Measurements from ENCODE around the gene SYMPK.

The SYMPK gene

DNA sequence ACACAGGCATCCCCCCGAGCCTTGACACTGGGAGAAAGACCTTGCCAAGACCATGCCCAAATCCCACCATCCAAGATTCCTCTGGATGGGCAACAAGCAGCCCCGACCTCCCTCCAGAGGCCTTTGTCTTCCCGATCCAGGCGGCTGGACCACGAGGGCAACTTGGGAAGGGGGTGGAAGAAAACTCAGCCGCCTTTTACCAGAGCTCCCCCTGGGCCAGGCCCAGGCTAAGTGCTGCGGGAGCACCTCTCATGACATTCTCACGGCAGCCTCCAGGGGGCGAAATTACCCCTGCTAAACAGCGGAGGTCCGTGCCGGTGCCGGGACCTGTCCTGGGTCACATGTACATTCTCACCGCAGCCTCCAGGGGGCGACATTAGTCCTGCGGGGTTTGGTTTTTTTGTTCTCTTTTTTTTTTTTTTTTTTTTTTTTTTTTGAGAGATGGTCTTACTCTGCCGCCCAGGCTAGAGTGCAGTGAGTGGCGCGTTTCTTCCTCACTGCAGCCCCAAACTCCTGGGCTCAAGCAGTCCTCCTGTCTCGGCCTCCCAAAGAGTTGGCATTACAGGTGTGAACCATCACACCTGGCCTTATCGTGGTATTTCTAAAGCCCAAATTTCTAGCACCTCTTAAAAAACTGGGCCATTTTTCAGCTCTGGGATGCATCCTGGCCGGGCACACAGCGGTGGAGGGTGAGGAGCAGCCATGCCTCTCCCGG is 45.8 kb downstream of the SYMPK start:
- peak; percentile 80 to 97 for DNase-seq (ENCODE audit: low read depth in 1 of 2, low spot score in 1 of 2)
- TF ChIP-seq POLR2AphosphoS5 (IDR thresholded peaks at IDR 0.05; ENCODE audit: low read depth) (peak; percentile 38; the same call in 1 of the 2 replicates), CTCF (IDR thresholded peaks at IDR 0.05; ENCODE audit: insufficient read depth, low read length) (peak; percentile 94), REST (IDR thresholded peaks at IDR 0.05; ENCODE audit: insufficient replicate concordance, low read depth) (no peak)
- H3K27ac ChIP-seq (replicated peaks): no peak overlapping the region
- no peaks in the 10 kb centered on the region for H3K27me3 ChIP-seq (ENCODE audit: insufficient read depth, poor library complexity, severe bottlenecking)
- no peak overlapping the region for H3K4me3 ChIP-seq (replicated peaks; ENCODE audit: insufficient read depth, low read length)

DNA sequence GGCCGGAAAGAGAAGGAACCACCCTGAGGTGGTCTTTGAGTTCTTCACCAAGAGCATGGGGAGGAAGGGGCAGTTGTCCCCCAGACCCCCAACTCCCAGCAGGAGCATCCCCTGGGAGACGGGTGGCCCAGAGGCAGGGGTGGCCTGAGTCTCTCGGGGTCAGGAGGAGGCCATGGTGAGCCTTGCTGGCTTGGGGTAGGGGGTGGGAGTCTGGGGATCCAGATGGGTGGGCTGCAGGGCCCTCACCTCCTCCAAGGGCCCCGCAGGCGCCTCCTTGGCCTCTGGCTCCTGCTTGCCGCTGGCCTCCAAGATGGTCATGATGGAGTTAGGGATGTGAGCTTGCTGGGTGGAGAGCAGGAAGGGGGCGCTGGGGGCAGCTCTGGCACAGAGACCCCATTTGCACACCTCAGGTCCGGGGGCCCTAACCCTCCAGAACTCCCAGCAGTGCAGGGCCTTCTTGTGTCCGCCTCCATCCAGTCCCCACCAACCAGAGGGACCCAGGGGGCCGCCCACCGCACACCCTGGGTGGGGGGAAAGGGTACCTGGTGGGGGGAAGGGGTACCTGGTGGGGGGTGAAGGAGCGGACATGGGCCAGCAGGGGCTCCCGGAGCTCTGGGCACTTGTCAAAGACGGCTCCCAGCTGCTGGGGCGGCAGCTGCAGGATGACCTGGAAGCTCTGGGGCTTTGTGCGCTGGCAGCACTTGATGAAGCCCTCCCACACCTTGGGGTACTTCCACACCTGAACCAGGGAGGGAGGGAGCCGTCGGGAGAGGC is 46.5 kb downstream of the SYMPK start:
- Histone ChIP-seq H3K4me3 (replicated peaks; ENCODE audit: insufficient read depth, low read length) (no peak overlapping the region), H3K27me3 (ENCODE audit: insufficient read depth, poor library complexity, severe bottlenecking) (no peaks in the 10 kb centered on the region), H3K27ac (replicated peaks) (no peak overlapping the region)
- TF ChIP-seq CTCF (IDR thresholded peaks at IDR 0.05; ENCODE audit: insufficient read depth, low read length): no peak
- TF ChIP-seq SPI1 (IDR thresholded peaks at IDR 0.05; ENCODE audit: borderline replicate concordance, low read depth): no peak
- TF ChIP-seq REST (IDR thresholded peaks at IDR 0.05; ENCODE audit: insufficient replicate concordance, low read depth): no peak
- TF ChIP-seq GABPA (IDR thresholded peaks at IDR 0.05; ENCODE audit: low read depth): no peak
- no peak for TF ChIP-seq POLR2AphosphoS5 (IDR thresholded peaks at IDR 0.05; ENCODE audit: low read depth)
- DNase-seq (ENCODE audit: low read depth in 1 of 2, low spot score in 1 of 2): no peak

- Histone ChIP-seq H3K4me3 (replicated peaks; ENCODE audit: insufficient read depth, low read length) (no peak overlapping the region), H3K27ac (replicated peaks) (no peak overlapping the region)
- DNase-seq (ENCODE audit: low read depth in 1 of 2, low spot score in 1 of 2): no peak
These were observed 47.3 kb downstream of the SYMPK start for GRCh38 chr19:45815481-45816216.

More at GRCh38 chr19:45815481-45816216, 47.3 kb downstream of the SYMPK start:
- no peak for TF ChIP-seq POLR2AphosphoS5 (IDR thresholded peaks at IDR 0.05; ENCODE audit: low read depth)
- TF ChIP-seq CTCF (IDR thresholded peaks at IDR 0.05; ENCODE audit: insufficient read depth, low read length): no peak
- no peak for TF ChIP-seq GABPA (IDR thresholded peaks at IDR 0.05; ENCODE audit: low read depth)
- no peak for TF ChIP-seq SPI1 (IDR thresholded peaks at IDR 0.05; ENCODE audit: borderline replicate concordance, low read depth)
- TF ChIP-seq REST (IDR thresholded peaks at IDR 0.05; ENCODE audit: insufficient replicate concordance, low read depth): no peak
- H3K27me3 ChIP-seq (ENCODE audit: insufficient read depth, poor library complexity, severe bottlenecking): no peaks in the 10 kb centered on the region

Data from HL-60 (cell line).